ENCODE results near the gene GDF11.

Gene GDF11

DNA sequence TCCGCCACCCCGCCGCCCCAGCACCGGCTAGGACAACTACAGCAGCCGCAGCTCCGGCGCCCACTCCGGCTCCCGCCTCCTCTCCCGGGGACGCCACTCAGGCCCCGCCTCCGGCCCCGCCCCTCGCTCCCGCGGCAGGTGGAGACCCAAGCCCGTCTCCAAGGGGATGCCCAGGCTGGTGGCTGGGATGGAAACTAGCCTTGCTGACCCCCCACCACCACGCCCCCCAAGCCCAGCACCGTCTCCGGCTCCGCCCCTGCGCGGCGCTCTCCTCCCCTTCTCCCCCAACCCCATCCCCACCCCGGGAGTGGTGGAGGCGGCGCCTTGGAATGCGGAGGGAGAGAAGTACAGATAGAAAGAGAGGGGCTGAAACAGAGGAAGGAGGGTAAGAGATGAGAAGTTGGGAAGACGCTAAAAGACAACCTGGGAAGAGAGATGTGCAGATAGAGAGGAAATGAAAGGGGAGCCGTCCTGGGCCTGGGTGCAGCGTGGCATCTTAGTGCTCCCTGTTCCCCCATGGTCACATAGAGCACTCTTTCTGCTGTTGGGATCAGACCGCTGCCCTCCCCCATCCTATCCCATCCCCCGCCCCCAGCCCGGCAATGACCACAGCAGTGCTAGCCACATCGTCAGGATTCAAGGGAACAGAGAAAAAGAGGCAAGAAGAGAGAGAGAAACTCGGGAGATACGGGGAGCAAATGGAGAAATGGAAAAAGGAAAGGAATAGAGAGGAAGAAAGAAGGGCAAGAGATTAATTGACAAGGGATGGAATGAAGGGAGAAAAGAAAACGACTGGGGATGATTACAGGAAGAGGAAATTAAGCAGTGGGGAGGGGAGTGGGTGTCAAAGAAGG, 34.9 kb upstream of the GDF11 start, which contains the start of gene ITGA7:
Gene ITGA7 (minus strand): TSS at position 64 of the 854 bp plus-strand sequence. CDS start 222 bp downstream, outside the sequence.
- DNase-seq, result peak; percentile 48

DNA sequence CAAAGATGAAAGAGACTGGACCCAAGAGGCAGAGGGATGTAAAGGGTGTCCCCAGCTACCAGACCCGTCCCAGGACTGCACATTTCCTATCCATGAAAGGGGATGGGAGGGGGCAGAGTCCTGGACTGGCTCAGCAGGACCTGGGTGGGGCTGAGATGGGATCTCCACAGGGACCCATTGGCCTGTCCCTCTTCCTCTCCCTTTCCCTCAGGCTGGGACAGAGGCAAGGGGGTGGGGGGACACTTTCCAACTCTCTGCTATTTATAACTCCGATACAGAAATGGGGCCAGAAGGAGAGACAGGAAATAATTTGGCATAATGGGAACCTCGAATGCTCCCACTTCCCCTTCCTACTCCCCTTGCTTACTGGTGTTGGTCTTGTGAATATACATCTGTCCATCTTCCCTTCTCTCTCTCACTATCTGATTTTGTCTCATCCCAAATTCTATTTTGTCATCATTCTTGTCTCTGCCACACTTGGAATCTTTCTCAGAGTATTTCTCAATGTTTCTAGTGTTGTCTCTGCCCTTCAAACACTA, 34.2 kb upstream of the GDF11 start:
- DNase-seq, result no peak

DNA sequence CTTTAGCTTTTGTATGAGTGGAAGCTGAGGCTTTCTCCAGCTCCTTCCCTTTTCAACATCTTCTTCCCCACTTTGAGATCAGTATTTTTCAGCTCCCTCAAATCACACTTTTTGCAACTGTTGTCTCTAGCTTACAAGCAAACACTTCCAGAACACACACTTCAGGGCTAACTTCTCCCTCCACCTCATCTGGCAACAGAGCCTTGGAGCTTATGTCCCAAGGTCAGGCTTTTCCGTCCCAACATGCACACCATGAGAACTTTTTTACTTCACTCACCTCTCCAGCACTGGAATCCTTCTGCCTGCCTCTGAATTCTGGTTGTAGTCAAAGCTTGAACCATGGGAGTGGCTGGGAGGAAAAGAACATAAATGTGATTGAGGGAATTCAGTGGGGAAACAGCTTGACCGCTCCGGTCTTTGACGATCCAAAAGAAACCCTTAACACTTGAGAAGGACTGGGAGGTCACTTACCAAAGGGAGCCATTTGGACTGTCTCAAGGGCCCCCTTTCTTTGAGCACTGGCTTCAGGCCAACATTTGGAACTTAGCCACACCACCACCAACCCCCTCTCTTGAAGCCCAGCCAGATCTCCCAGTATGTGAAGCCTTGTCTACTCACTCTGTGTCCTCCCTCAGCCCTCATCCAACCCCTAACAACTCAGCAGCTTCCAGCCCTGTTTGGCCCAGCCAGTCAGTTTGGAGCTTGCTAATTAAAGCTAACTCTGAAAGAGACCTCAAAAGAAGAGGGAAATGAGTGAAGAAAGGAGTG, 31.0 kb upstream of the GDF11 start:
- DNase-seq, result no peak

DNA sequence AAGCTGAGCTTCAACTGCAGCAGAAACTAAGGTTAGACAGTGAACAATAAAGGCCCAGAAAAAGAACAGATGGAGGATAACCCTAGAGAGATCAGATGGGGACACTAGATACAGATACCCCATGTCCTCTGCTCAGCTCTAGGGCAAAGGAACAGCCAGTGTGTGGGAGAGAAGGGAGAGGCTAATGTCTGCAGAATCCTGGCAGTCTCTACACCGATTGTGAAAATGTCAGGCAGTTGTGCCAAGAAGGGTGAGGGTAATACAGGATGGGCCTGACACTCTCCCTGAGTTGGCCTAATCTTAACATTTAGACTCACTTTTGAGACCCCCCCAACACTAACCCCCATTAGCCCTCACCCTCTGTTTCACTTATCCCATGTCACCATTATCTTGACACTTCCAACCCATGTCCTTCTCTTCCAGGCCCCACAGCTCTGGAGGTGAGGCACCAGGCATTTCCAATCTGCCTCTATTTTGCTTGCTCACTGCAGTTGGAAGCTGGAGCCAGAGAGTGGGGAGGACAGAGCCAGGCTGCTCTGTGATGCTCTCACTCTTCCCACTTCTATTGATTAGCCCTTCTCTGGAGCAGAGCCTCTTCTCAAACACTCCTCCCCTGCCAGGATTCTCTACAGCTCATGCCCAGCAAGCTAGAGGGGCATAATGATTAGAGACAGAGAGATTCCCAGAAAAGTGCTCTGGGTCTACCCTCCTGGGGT, 30.1 kb upstream of the GDF11 start:
- no peak for DNase-seq

DNA sequence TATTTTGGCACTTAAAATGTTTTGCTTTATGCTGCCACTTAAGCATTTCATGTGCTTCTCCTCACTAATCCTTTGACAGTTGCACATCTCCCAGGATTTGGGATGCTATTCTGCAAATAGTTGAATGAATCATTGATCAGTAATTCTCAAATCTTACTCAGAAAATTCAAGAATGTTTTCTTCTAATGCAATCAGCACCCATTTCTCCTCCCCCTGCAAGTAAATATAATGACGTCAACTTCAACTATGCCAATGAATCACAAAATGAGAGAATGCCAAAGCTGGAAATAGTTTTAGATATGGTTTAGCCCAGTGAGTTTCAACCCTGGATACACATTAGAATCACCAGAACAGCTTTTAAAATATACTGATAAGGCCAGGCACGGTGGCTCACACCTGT, 29.2 kb upstream of the GDF11 start:
- no peak for DNase-seq

DNA sequence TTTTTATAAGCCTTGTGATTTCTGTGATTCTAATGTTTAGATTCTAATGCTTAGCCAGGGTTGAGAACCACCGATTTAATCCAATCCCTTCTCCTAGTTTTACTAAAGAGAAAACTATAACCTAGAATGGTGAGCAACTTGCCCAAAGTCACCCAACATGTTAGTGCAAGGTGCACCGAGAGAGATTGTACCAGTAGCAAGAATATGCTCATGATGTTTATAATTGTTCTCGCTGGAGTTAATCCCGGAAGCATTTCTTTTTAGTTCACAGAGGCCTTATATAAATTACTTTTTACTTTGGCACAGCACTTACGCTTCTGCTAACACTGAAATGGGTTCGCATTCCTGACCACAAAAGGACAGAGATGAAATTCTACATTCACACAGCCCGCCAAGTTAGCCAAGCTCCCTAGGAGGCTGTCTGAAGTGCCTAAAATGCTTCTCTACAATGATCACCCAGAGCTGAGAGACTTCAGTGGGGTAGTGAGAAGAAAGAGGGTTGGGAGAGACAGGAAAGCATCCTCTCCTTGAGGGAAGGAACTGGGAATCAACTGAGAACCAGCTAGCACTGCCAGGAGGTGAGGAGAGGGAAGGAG, 27.7 kb upstream of the GDF11 start:
- no peak for DNase-seq

DNA sequence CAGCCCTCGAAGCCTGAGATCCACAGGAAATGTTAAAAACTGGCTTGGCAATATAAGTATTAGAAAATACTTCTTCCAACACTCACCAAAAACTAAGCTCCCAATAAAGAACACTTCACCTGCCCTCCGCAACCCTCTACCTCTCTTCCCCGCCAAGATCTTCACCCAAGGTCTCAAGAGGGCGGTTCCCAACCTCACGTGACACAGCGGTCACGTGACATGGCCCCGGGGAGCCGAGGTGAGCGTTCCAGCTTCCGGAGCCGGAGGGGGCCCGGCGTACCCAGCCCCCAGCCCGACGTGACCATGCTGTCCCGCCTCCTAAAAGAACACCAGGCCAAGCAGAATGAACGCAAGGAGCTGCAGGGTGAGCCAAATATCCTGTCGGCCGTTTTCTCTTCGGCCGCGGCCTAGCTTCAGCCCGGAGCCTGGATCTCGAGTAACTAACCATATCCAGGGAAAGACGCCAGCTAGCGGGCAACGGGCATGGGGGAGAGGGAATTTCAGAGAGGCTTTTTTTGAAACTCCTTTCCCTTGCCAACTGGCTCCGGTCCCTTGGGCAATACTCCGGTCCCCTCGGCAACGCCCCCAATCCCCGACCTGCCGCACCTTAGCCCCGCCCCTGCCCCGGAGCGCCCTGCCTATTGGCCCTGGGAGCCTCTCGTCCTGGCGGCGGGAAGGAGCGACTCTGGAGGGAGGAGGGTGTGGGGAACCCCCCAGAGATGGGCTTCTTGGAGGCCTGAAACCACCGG, 26.9 kb upstream of the GDF11 start, which contains the start of gene BLOC1S1:
Gene BLOC1S1 (plus strand): TSS at position 214 of the 749 bp plus-strand sequence. CDS start 6 bp downstream, at position 220.
- peak; percentile 97 for DNase-seq

DNA sequence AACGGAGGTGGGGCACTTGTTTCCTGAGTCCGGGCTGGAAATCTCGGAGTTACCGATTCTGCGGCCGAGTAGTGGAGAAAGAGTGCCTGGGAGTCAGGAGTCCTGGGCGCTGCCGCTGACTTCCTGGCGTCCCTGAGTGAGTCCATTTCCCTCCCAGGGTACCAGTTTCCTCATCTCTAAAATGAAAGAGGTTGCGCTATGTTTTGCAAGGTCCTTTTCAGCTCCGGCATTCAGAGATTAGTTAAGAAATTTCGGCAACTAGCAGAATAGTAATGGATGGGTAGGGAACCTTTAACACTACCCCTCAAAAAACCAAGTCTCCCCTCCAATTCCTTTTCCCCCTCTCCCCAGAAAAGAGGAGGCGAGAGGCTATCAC, 26.4 kb upstream of the GDF11 start:
- DNase-seq, result no peak

DNA sequence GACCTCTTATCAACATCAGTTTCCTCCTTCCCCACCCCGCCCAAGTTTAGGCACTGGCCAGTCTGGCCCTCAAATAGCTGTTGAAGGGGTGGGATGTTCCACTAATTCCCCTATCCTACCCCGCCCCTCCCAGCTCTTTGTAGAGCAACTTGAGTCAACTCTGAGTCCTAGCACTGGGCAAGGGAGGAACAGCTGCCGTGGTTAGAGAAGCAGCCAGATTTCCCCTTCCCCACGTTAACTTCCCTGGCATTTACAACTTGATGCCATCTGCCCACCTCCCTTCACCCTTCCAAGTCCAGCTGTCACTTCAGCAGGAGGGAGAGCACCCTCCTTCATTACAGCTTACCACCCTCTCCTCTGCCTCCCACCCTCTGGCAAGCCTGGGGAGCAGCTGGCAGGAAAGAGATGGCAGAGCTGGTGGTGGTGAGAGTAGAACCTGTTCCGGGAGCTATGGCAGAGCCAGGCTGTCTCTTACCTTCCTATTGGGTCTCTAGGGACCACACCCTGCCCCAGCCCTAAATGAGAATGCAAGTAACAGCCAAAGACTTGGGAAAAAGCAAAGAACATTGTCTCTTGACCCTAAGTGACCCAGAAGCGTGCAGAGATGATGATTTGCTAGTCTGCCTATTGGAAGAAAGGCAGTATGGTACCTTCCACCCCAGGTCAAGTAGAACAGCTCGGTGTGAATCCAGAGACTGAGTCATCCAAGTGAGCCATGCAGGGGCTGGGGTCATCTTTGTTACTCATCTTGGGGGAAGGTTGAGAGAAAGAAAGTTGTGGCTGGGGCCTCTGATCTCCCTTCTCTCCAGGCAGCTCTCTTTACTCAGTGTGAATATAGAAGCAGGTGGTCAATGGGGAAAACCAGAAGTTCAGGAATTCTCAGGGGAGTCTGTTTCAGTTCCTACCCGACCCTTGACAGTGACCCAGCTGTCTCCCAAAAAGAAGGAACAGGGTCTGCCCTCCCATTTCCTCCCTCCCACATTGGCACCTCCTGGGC, 25.6 kb upstream of the GDF11 start:
- DNase-seq, result peak; percentile 46

DNA sequence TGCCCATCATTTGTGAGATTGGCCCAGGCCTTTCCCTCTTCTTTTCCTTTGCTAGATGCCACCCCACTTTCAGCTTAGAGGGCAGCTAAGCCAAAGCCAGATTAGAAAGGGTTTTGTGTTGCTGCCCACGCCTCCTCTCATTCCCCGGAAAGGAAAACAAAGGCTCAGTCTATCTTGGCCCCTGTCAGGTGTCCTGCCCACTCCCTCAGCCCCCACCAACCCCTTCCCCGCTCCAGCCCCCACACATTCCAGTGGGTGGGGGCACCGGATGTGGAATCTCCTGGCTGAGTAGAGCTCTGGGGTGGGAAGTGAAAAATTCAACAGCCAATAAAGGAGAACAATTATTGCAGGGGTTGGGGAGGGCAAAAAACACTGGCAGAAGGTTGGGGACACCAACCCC, 24.9 kb upstream of the GDF11 start:
- no peak for DNase-seq

DNA sequence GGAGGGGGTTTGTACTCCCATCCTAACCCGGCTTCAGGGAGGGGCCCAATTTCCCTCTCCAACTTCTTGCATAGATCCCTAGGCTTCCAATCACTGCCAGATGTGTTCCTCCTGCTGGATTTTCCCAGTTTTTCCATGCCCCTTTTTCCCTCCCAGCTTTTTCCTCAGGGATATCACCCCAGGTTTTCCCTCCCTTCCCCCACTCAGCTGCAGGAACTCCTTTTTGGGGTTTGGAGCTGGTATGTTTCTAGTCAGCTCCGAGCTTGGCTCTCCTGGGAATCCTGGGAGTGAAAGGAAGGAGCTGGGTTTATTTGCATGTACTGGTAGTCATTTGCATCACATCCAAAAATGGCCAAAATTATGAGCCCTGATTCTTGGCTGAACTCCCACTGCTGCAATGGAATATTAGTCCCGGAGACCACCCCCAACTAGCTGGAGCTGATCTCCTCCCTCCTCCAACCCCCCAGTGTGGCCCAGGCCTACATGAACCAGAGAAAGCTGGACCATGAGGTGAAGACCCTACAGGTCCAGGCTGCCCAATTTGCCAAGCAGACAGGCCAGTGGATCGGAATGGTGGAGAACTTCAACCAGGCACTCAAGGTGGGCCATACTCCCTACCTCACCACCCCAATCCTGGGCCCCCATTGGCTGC, 24.2 kb upstream of the GDF11 start:
- DNase-seq, result no peak

DNA sequence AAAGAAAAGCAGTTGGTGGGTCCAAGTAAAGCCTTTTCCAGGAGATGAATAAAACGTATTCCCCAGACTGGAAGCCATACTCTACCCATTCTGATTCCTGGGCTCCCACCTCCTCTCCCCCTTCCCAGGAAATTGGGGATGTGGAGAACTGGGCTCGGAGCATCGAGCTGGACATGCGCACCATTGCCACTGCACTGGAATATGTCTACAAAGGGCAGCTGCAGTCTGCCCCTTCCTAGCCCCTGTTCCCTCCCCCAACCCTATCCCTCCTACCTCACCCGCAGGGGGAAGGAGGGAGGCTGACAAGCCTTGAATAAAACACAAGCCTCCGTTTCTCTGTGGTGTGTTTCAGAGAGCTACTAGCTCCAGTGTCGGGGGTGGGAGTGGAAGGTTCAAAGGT, 23.6 kb upstream of the GDF11 start:
- DNase-seq, result no peak

DNA sequence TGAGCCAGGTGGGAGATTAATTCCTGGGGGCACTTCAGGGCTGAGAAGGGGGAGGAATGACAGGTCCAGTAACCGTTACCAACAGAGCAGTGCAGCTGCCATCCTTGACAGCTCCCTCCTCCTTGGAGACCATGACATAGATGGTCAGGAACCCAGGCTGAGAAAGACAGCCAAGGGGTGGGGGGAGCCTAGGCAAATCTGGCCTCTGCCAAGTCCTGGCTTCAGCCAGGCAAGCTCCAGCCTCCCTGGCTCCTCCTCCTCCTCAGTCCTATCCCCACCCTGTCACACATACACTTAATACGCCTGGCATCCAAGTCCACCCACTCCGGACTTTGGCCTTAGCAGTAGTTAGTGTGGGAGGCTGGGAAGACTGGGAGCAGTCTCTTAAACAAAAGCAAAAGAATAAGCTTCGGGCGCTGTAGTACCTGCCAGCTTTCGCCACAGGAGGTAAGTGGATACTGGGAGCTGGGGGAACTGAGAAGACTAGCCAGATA, 22.8 kb upstream of the GDF11 start, which contains the start of gene RDH5:
Gene RDH5 (plus strand): TSS at position 323 of the 494 bp plus-strand sequence. CDS start 792 bp downstream, outside the sequence.
- no peak for DNase-seq

DNA sequence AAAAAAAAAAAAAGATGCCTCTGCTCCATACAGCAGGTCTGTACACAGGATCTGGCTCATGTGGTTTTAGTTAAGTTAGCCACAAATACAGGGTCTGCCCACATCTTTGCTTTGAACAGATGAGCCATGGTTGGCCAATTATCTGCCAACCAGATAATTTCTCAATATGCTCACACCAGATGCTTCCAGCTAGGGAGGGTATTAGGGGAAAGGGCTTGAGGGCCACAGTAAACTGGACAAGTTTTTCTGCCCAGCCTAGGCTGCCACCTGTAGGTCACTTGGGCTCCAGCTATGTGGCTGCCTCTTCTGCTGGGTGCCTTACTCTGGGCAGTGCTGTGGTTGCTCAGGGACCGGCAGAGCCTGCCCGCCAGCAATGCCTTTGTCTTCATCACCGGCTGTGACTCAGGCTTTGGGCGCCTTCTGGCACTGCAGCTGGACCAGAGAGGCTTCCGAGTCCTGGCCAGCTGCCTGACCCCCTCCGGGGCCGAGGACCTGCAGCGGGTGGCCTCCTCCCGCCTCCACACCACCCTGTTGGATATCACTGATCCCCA, 22.0 kb upstream of the GDF11 start:
- no peak for DNase-seq

DNA sequence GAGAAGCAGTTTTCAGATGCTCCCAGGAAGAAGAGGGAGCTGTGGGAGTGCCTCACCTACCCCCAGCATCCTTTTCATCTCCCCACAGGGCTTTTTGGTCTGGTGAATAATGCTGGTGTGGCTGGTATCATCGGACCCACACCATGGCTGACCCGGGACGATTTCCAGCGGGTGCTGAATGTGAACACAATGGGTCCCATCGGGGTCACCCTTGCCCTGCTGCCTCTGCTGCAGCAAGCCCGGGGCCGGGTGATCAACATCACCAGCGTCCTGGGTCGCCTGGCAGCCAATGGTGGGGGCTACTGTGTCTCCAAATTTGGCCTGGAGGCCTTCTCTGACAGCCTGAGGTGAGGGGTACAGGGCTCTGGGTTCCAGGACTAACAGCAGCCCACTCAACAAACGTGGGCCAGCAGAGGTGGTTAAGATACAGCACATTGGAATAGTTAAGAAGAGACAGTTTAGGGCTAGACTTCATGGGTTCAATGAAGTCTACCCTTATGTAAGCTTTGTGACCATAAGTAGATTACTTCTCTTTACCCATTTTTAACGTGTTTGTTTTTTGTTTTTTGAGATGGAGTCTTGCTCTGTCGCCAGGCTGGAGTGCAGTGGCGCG, 21.2 kb upstream of the GDF11 start:
- no peak for DNase-seq

DNA sequence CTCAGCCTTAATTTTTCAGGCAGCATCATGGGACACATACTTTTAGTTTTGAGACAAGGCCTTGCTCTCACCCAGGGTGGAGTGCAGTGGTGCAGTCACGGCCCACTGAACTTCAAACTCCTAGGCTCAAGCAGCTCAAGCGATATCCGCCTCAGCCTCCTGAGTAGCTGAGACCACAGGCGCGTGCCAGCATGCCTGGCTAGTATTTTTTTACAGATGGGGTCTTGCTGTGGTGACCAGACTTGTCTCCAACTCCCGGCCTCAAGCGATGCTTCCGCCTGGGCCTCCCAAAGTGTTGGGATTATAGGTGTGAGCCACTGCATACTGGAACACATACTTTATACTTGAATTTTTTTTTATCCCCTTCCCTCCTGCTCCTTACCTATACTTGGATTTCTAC, 20.0 kb upstream of the GDF11 start:
- no peak for DNase-seq

DNA sequence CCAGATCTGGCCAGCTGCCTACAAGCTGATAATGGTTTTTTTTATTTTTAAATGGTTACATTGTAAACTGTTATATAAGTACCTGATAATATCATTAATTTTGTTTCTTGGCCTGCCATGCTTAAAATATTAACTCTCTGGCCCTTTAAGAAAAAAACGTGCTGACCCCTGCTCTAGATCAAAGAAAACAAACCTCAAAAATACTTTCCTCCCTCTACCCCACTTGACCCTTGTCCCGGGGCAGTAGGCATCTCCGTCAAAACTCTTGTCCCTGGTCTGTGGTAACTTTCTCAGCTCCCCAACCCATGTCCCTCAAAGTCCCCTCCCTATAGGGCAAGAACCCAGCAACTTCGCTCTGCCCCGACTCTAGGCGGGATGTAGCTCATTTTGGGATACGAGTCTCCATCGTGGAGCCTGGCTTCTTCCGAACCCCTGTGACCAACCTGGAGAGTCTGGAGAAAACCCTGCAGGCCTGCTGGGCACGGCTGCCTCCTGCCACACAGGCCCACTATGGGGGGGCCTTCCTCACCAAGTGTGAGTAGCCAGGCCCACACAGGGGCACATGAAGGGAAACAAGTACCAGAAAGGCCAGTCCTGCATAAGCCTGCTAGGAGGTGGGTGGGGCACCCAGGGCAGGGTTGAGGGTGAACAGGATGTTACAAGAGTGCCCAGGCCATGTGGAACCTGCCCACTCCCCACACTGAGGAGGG, 19.3 kb upstream of the GDF11 start:
- no peak for DNase-seq
